Amygdala (tissue), 56 donors: Measurements from ENCODE around the gene FBXW5.

ENCODE experiments used
- DNase-seq, 56 donors: peaks; one replicate each; lab custom pipeline; 2025; lab: John Stamatoyannopoulos, UW

The FBXW5 gene

DNA sequence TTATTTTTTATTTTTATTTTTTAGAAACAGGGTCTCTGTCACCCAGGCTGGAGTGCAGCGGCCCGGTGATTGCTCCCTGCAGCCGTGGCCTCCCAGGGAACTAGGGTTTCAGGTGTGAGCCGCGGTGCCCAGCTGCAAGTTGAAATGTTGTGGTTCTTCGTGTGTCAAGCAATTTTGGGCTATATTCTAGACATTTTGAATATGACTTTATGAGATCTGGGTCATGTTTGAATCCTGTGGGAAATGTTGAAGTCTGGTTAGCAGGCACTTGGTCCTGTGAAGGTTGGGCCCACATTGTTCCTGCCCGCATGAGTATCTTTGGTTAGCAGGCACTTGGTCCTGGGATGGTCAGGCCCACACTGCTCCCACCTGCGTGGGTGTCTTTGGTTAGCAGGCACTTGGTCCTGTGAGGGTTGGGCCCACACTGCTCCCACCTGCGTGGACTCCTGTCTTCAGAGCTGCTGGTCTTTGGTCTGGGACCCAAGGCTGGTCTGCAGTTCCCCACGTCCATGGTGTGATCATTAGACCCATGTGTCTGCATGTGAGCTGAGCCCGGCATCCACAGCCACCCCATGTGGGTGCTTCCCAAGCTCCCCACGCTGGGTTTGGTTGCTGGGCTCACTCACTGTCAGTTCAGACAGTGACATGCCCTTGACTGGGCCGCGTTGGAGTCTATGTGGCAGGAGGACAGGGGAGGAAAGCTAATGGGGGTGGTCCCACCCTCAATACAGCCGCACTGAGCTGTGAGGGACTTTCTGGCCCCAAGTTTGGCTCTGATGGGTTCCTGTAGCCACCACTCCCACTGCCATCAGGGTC lies 7.1 kb downstream of the FBXW5 start:
- no peak for DNase-seq

DNA sequence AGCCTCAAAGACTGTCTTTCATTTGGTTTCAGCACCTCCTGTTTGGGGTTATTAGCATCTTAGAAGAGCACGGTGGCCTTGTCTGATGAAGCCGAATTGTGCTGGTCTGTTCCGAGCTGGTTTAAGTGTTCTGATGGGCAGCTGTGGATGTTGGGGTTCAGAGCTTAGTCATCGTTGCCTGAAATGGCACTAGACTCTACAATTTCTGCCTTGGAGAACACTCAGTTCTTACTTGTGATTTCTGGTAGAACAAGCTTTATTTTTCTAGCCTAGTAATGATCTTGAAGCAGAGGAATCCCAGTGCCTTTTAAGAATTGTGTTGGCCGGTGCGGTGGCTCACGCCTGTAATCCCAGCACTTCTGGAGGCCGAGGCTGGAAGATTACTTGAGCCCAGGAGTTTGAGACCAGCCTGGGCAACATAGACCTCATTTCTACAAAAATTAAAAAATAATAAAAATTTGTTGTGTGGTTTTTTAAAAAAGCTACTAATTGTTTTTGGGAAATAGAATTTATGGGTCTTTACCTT lies 7.8 kb downstream of the FBXW5 start:
- DNase-seq: no peak

- no peak for DNase-seq
Measured at GRCh38 chr9:136935651-136936050, 8.9 kb downstream of the FBXW5 start.

DNA sequence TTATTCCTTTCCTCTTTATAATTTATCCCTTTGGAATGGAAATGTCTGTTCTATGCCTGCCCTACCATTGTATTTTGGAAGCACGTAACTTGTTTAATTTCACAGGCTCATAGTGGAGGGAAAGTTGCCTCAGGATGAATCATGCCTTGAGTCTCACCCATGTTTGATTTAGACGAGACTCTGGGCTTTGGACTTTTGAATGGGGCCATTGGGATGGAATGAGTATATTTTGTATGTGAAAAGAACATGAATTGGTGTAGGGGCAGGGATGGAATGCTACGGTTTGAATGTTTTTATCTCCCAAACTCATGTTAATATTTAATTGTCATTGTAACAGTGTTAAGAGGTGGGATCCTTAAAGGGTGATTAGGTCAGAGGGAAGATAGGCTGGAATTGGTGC lies 10.3 kb downstream of the FBXW5 start:
- no peak for DNase-seq

DNA sequence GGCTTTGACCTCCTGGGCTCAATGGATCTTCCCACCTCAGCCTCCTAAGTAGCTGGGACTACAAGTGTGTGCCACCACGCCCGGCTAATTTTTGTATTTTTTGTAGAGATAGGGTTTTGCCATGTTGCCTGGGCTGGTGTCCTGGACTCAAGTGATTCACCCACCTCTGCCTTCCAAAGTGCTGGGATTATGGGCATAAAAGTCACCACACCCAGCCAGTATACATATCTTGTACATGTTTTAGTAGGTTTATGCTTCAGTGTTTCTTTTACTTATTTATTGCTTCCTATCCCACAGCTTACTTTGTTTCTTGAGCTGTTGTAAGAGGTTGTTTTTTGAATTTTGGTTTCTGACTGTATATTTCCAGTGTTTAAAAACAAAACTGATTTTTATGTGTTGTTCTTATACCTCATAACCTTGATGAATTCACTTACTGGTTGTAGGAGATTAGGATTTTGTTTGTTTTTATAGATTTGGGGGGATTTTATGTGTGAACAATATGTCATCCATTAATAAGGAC lies 12.9 kb downstream of the FBXW5 start:
- DNase-seq: no peak

- DNase-seq: no peak
Measured at GRCh38 chr9:136930014-136930413, 14.5 kb downstream of the FBXW5 start.

DNA sequence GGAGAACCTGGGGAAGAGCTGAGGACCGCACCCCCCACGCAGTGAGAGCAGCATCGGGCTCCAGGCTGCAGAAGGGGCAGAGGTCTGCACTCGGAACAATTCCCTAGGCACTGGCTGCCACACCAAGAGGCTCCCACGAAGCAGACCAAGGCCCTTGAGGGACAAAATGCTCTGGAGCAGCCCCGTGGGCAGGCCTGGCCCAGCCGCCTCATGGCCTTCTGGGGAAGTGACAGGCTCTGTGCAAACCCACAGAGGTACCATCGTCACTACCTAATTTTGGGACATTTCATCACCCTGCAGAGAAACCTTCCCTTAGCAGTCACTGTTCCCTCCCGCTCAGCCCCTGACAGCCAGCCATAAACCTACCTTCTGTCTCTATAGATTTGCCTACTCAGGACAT lies 15.9 kb downstream of the FBXW5 start:
- DNase-seq: no peak

DNA sequence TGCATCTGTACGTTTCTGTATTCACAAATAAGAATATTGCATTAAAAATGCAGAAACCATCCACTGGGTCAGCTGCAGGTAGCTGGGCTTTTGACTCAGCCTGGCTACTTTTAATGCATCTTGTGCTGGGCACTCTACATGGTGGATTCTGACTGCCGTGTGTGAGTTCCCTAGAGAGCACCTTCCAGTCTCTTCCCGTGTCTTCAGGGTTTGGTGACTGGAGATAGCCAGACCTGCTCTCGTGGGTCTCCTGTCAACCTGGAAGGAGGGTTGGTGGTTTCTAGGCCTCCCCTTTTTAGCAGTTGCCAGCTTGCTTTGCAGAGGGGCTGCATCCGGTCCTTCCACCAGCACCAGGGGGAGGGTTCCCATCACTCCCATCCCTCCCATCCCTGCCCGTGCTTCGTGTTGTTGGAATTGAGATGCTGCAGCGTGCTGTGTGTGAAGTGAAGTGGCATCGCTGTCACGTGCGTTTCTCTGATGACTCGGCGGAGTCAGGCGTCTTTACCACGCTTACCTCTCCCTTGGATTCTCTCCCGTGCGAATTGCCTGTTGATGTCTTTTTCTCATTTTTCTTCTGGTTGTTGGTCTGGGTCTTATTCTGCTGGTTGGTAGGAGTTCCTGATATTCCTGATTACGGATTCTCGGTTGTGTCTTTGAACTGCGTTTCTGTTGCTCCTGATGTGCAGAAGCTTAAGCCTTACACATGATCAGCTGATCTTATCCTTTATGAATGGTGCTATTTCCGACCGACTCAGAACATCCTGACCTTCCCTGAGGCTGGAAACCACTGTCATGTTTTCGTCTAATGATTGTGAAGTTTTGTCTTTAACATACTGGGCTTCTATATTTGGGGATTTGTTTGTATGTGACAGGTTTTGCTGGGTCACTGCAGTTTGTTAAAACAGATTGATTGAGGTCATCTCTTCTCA lies 16.9 kb downstream of the FBXW5 start:
- no peak for DNase-seq

DNA sequence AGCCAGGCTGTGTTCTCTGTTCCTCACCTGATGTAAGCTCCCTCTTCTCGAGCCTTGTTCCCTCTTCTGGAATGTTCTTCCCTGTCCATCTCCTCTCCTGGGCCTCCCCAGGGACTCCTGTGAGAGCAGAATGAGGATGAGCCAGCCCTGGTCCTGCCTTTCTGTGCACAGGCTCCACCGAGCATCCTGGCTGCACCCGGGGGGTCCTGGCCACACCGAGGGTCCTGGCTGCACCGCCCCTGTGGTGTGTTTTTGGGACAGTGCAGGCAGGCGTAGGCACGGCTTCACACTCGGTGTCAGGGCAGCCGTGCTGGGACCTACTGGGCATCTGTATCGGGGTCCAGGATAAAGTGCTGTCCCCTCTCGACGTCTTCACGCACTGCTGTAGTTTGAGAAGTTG lies 17.8 kb downstream of the FBXW5 start:
- no peak for DNase-seq

DNA sequence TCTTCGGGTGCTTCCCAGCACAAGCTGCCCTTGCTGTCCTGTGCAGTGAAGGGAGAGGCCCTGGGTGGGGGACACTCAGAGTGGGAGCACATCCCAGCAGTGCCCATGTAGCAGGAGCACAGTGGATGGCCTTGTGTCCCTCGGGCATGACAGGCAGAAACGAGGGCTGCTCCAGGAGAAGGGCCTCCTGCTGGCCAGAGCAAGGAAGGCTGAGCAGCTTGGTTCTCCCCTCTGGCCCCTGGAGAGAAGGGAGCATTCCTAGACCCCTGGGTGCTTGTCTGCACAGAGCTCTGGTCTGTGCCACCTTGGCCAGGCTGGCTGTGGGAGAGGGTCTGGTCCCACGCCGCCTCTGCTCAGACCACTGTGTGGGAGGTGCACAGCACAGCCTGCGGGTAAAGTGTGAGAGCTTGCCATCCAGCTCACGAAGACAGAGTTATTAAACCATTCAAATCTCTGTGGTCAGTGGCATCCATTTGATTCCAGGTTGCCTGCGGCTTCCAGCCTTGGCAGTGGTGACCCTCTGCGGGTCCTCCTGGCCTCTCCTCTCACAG lies 18.3 kb downstream of the FBXW5 start:
- no peak for DNase-seq

GRCh38 chr9:136925414-136926153 lies 19.0 kb downstream of the FBXW5 start:
- no peak for DNase-seq

DNA sequence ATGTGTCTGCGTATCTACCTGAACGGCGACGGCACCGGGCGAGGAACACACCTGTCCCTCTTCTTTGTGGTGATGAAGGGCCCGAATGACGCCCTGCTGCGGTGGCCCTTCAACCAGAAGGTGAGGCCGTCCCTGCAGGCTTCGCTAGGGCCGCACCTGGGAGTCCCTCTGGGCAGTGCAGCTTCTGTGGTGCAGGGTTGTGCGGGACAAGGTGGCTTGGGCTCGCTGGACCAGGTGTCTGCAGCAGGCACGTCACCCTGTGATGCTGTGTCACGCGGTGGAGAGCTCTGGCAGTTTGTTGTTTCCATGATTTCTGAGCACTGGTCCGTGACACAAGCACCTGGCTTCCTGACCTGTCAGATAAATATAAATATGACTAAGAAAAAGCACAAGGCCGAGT lies 20.7 kb downstream of the FBXW5 start:
- DNase-seq: no peak

DNA sequence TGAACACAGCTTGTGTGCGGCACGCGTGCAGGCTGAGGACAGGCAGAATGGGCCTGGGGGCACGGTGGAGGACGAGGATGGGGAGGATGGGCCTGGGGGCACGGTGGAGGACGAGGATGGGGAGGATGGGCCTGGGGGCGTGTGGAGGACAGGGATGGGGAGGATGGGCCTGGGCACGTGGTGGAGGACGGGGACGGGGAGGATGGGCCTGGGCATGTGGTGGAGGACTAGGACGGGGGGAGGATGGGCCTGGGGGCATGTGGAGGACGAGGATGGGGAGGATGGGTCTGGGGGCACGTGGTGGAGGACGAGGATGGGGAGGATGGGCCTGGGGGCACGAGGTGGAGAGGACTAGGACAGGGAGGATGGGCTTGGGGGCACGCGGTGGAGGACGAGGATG lies 22.0 kb downstream of the FBXW5 start:
- no peak for DNase-seq

- no peak for DNase-seq
Measured at GRCh38 chr9:136921718-136922117, 22.8 kb downstream of the FBXW5 start.

GRCh38 chr9:136921307-136921706 lies 23.2 kb downstream of the FBXW5 start:
- DNase-seq: no peak

GRCh38 chr9:136920734-136921231 lies 23.8 kb downstream of the FBXW5 start:
- no peak for DNase-seq

DNA sequence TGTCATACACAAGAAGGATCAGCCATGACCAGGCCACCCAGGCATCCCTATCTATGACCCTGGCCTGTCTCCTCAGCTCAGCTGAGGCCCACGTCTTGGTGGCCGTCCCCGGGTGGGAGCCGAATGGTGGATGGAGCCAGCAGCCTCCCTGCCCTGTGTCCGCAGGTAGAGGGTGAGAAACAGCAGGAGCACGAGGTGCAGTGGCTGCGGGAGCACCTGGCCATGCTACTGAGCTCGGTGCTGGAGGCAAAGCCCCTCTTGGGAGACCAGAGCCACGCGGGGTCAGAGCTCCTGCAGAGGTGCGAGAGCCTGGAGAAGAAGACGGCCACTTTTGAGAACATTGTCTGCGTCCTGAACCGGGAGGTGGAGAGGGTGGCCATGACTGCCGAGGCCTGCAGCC lies 24.5 kb downstream of the FBXW5 start:
- DNase-seq: no peak

DNA sequence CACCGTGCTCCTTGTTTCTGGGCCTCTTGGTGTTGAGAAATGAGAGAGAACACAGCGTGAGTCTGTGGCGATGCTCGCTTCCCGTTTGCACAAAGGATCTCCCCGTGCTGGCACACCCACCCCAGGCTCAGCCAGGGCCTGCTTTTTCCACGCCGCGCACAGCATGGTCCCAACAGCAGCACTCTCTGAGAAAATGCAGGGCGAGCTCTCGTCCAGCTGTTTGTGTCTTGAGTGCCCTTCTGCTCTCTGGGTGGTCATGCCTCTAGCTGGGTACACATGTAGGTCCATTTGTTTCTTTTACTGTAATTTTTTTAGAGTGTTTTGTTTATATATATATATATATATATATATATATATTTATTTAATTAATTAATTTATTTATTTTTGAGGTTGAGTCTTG lies 26.6 kb downstream of the FBXW5 start:
- no peak for DNase-seq

DNA sequence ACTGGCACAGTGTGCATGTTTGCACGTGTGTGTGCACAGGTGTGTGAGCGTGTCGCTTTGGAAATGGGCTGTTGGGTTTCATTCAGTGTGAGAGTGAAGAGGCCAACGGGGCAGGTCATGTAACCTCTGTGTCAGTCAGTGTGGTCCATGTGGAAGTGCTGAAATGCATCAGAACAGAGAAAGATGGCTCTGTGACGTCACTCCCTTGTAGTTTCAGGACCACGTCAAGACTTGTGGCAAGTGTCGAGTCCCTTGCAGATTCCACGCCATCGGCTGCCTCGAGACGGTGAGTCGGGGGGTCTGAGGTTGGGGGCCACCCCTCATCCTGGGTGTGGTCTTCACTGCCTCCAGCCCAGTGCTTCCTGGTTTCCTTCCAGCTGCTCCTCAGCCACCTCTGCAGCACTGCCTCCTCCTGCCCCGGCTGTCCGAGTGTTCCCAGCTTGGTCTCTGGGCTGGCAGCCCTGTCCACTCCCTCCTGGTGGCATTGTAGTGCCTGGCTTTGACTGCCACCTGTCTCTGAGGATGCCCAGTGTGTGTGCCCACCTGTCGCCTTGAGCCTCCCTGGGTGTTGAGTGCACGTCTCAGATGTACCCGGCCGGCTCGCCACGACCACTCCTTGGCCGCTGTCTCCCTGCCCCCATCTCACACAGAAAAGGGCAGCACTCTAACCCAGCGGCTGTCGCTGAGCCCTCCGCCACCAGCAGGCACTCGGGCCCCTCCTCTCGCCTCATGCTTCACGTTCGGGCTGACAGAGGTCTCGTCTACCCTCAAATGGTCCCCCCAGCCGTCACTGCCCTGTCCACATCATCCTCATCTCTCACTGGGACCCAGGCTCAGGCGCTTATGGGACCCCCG lies 28.0 kb downstream of the FBXW5 start:
- no peak for DNase-seq
